Glutamatergic neuron (in vitro differentiated cells): ENCODE results near the gene CDK18. TPM values are rescaled to one million over a fixed set of nuclear protein-coding genes. Genes with fewer than 3 reads are reported as not detected.

Experiments
- DNase-seq: peaks from one replicate; pipeline ENCODE4 v3.0.0; 2022
- H3K27ac Mint-ChIP-seq: one replicate; pipeline ENCODE4 v1.8.0; 2020; ENCODE audit warnings: mild to moderate bottlenecking, mixed read lengths, inconsistent platforms; ENCODE audit not compliant: unreplicated experiment
- H3K27me3 Mint-ChIP-seq: one replicate; pipeline ENCODE4 v1.8.0; 2020; ENCODE audit warnings: mild to moderate bottlenecking, moderate library complexity, mixed read lengths, inconsistent platforms; ENCODE audit not compliant: unreplicated experiment
- H3K36me3 Mint-ChIP-seq: one replicate; pipeline ENCODE4 v1.8.0; 2020; ENCODE audit warnings: mild to moderate bottlenecking, mixed read lengths, inconsistent platforms; ENCODE audit not compliant: unreplicated experiment
- H3K4me1 Mint-ChIP-seq: one replicate; pipeline ENCODE4 v1.8.0; 2020; ENCODE audit warnings: mild to moderate bottlenecking, low read depth, mixed read lengths, inconsistent platforms; ENCODE audit not compliant: unreplicated experiment
- H3K4me3 Mint-ChIP-seq: one replicate; pipeline ENCODE4 v1.8.0; 2020; ENCODE audit warnings: mild to moderate bottlenecking, mixed read lengths, inconsistent platforms; ENCODE audit not compliant: unreplicated experiment
- H3K9me3 Mint-ChIP-seq: one replicate; pipeline ENCODE4 v1.8.0; 2020; ENCODE audit warnings: mild to moderate bottlenecking, moderate library complexity, mixed read lengths, inconsistent platforms; ENCODE audit not compliant: unreplicated experiment
- CTCF ChIP-seq: fragments of 200-600 bp; sonication (generic); IDR thresholded peaks from one replicate; pipeline ENCODE4 v1.5.0; 2021; ENCODE audit not compliant: partially characterized antibody, unreplicated experiment
- total RNA-seq: library from RNA; stranded (reverse); fragmentation: NEBNext Ultra II Directional; extraction: Animal tissue kit (Norgen Biotek cat#: 25700); gene quantifications from one replicate; pipeline ENCODE4 v1.2.1, GENCODE V29; 2021; ENCODE audit not compliant: unreplicated experiment

The CDK18 gene
- total RNA-seq, 1 donor from 2014 or later = 1.7 TPM

- Mint-ChIP-seq H3K27ac (no peak overlapping the region), H3K4me1 (no peaks in the 10 kb centered on the region), H3K4me3 (no peak overlapping the region), H3K27me3 (peaks cover 9% of the 10 kb centered on the region), H3K9me3 (peaks cover 5% of the 10 kb centered on the region), H3K36me3 (no peaks in the 10 kb centered on the region)
- DNase-seq = no peak
- no peak for TF ChIP-seq CTCF
These were observed 36.9 kb downstream of the CDK18 start for GRCh38 chr1:205541161-205541886.

GRCh38 chr1:205542367-205542766, 37.9 kb downstream of the CDK18 start:
- H3K27ac Mint-ChIP-seq = no peak overlapping the region
- H3K36me3 Mint-ChIP-seq = no peaks in the 10 kb centered on the region
- no peak overlapping the region for H3K4me3 Mint-ChIP-seq
- no peaks in the 10 kb centered on the region for H3K4me1 Mint-ChIP-seq
- DNase-seq = no peak
- no peak for TF ChIP-seq CTCF
- H3K27me3 Mint-ChIP-seq = peaks cover 10% of the 10 kb centered on the region
- peaks cover 5% of the 10 kb centered on the region for H3K9me3 Mint-ChIP-seq

- peaks cover 10% of the 10 kb centered on the region for H3K27me3 Mint-ChIP-seq
- H3K36me3 Mint-ChIP-seq = no peaks in the 10 kb centered on the region
- no peak overlapping the region for H3K27ac Mint-ChIP-seq
- TF ChIP-seq CTCF = no peak
- peaks cover 7% of the 10 kb centered on the region for H3K9me3 Mint-ChIP-seq
- DNase-seq = no peak
- no peak overlapping the region for H3K4me3 Mint-ChIP-seq
- no peaks in the 10 kb centered on the region for H3K4me1 Mint-ChIP-seq
These were observed 39.2 kb downstream of the CDK18 start for GRCh38 chr1:205543351-205544301.

GRCh38 chr1:205545001-205545919, 40.8 kb downstream of the CDK18 start:
- no peak overlapping the region for H3K4me3 Mint-ChIP-seq
- H3K27ac Mint-ChIP-seq = no peak overlapping the region
- H3K27me3 Mint-ChIP-seq = peaks cover 11% of the 10 kb centered on the region
- no peaks in the 10 kb centered on the region for H3K4me1 Mint-ChIP-seq
- H3K9me3 Mint-ChIP-seq = peaks cover 7% of the 10 kb centered on the region
- no peaks in the 10 kb centered on the region for H3K36me3 Mint-ChIP-seq
- DNase-seq = no peak
- TF ChIP-seq CTCF = no peak
